ENCODE data around the gene HS6ST1.

The HS6ST1 gene

DNA sequence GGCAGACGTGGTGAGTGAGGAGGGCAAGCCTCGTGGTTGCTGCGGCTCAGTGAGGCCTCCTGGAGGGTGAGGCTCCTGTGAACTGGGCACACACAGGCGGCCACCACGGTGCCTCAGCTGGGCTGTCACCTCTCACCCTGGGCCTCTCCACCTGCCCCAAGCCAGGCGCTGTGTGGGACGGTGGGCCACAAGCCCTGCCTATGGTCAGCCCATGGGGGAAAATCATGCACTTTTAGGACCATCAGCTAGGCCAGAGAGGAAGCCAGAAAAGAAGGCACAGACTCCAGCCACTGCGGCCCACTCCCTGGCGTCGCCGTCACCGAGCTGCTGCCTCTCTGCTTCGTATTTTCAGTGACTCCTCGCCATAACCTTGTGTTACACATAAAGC lies 28.5 kb upstream of the HS6ST1 start:
- Histone ChIP-seq H3K9ac (ENCODE audit: low read length) (no peak overlapping the region), H2BK5ac (ENCODE audit: low read depth, low read length, poor library complexity, severe bottlenecking) (no peak overlapping the region), H2AK5ac (ENCODE audit: low read length, severe bottlenecking) (peak overlapping the region; percentile 69), H3K4me1 (ENCODE audit: control insufficient read depth, insufficient read depth, low read depth, low read length) (peaks cover 16% of the 10 kb centered on the region), H3K4ac (ENCODE audit: low read depth in 1 of 2, low read length in 2 of 2) (no peak overlapping the region), H3K27ac (ENCODE audit: low read length, poor library complexity, severe bottlenecking) (peak overlapping the region; percentile 66), H3K79me1 (replicated peaks; ENCODE audit: low read length, poor library complexity, severe bottlenecking) (no peaks in the 10 kb centered on the region), H2AFZ (ENCODE audit: low read depth, low read length) (no peak overlapping the region), H4K91ac (ENCODE audit: low read length) (no peak overlapping the region), H2BK120ac (ENCODE audit: low read depth, low read length) (no peak overlapping the region), H3K18ac (ENCODE audit: low read depth in 1 of 2, low read length in 2 of 2) (no peak overlapping the region), H3K4me2 (ENCODE audit: low read length, poor library complexity, severe bottlenecking) (no peak overlapping the region), H3K9me3 (ENCODE audit: control insufficient read depth, low read length) (peaks cover 8% of the 10 kb centered on the region), H3K14ac (ENCODE audit: low read length in 2 of 2) (peak overlapping the region in 1 of 2 experiments; percentile 51), H3K23ac (ENCODE audit: low read length in 2 of 2) (no peak overlapping the region), H4K8ac (ENCODE audit: low read length) (no peak overlapping the region), H2BK12ac (ENCODE audit: low read length in 2 of 2) (peak overlapping the region in 1 of 2 experiments; percentile 4), H3K4me3 (ENCODE audit: insufficient read depth in 1 of 2, low read depth in 1 of 2, low read length in 2 of 2) (no peak overlapping the region), H2BK15ac (ENCODE audit: low read depth, poor library complexity, severe bottlenecking) (no peak overlapping the region), H3K36me3 (ENCODE audit: control insufficient read depth in 1 of 2, insufficient read depth in 2 of 2, low read depth in 1 of 2, low read length in 2 of 2) (peaks cover 0 to 2% of the 10 kb centered on the region in 2 experiments), H3K27me3 (ENCODE audit: control insufficient read depth in 1 of 2, insufficient read depth in 1 of 2, low read length in 2 of 2) (no peaks in the 10 kb centered on the region)
- 97% methylated on average over 12 of the region's 14 CpGs for WGBS
- DNase-seq: no peak

DNA sequence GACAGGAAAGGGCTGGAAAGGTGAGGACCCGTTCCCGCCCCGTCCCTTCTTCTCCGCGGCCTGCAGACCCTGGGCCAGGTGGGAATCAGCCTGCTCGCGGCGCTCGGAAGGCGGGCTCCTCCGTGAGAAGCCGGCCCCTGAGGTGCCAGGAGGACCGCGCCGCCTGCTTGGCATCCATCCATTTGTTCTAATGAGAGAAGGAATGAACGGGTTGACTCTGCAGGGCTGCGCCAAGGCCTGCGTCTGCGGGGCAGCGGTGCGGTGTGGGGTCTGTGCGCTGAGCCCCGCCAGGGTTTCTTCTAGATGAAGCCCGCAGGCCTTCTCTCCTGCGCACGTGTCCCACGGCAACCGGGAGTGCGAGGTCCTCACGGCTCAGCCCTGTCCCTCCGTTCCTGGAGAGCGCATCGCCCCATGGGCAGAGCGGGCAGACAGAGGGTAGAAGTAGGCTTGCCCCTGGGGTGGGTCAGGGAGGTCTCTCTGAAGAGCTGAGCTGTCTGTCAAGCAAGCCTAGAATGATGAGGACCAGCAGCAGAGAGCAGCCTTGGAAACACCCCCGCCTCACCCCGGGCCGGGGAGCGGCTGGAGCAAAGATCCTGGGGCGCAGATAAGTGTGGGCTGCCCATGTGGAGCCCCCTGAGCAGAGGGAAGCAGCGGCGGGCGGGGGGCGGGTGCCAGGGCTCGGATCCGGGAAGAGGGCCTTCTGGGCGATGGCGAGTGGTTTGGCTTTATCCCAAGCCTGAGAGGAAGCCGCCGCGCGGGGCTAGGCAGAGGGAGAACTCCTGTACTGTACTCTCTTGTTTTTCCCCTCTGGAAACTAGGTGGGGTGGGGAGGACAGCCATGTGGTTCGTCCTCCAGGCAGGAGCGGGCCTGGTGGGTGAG lies 27.9 kb upstream of the HS6ST1 start:
- H2AK5ac ChIP-seq (ENCODE audit: low read length, severe bottlenecking): peak overlapping the region; percentile 82
- H3K36me3 ChIP-seq (ENCODE audit: control insufficient read depth in 1 of 2, insufficient read depth in 2 of 2, low read depth in 1 of 2, low read length in 2 of 2): peaks cover 0 to 2% of the 10 kb centered on the region in 2 experiments
- no peak overlapping the region for H2BK5ac ChIP-seq (ENCODE audit: low read depth, low read length, poor library complexity, severe bottlenecking)
- WGBS: 97% methylated on average over 46 of the region's 53 CpGs
- peaks cover 2% of the 10 kb centered on the region for H3K9me3 ChIP-seq (ENCODE audit: control insufficient read depth, low read length)
- no peak overlapping the region for H2AFZ ChIP-seq (ENCODE audit: low read depth, low read length)
- H2BK15ac ChIP-seq (ENCODE audit: low read depth, poor library complexity, severe bottlenecking): no peak overlapping the region
- H3K27me3 ChIP-seq (ENCODE audit: control insufficient read depth in 1 of 2, insufficient read depth in 1 of 2, low read length in 2 of 2): no peaks in the 10 kb centered on the region
- H3K4me1 ChIP-seq (ENCODE audit: control insufficient read depth, insufficient read depth, low read depth, low read length): peaks cover 16% of the 10 kb centered on the region
- no peak overlapping the region for H3K4ac ChIP-seq (ENCODE audit: low read depth in 1 of 2, low read length in 2 of 2)
- H3K79me1 ChIP-seq (replicated peaks; ENCODE audit: low read length, poor library complexity, severe bottlenecking): no peaks in the 10 kb centered on the region
- no peak overlapping the region for H4K8ac ChIP-seq (ENCODE audit: low read length)
- H3K18ac ChIP-seq (ENCODE audit: low read depth in 1 of 2, low read length in 2 of 2): no peak overlapping the region
- no peak overlapping the region for H3K9ac ChIP-seq (ENCODE audit: low read length)
- no peak overlapping the region for H3K4me2 ChIP-seq (ENCODE audit: low read length, poor library complexity, severe bottlenecking)
- H2BK12ac ChIP-seq (ENCODE audit: low read length in 2 of 2): peak overlapping the region in 1 of 2 experiments; percentile 4
- no peak overlapping the region for H3K4me3 ChIP-seq (ENCODE audit: insufficient read depth in 1 of 2, low read depth in 1 of 2, low read length in 2 of 2)
- no peak overlapping the region for H3K14ac ChIP-seq (ENCODE audit: low read length in 2 of 2)
- no peak overlapping the region for H2BK120ac ChIP-seq (ENCODE audit: low read depth, low read length)
- H4K91ac ChIP-seq (ENCODE audit: low read length): peak overlapping the region; percentile 18
- no peak for DNase-seq
- no peak overlapping the region for H3K27ac ChIP-seq (ENCODE audit: low read length, poor library complexity, severe bottlenecking)
- no peak overlapping the region for H3K23ac ChIP-seq (ENCODE audit: low read length in 2 of 2)

DNA sequence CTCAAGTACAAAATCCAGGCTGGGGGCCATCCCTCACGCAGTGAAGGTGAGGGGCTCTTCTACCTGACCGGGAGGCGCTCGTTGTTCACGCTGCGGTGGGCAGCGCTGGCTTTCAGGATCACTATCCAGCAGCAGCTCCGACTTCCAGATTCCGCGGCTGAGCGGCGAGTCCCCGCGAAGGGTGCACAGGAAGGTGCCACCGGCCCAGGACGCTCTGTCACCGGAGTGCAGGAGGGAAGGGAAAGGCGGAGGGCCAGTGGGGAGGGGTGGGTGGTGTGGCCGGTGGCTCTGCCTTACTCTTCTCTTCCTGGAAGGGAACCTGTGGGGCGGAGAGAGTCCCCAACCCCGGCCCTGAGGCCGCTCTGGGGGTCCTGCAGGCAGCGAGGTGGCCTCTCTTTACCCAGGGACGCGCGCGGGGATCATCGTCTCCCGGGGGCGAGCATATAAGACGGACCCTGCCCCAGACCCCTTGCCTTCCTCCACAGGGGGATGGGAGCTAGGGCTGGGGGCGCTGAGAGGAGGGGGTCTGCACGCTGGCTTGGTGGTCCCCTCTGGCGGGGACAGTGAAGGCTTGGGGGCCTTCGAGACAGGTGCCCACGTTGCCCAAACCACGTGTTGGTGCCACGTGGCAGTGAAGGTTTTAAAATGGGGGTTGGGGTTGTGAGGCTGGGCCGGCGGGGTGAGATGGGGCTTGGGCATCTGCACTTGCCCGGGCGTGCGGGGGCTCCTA lies 26.9 kb upstream of the HS6ST1 start:
- H3K9ac ChIP-seq (ENCODE audit: low read length): no peak overlapping the region
- WGBS: 96% methylated on average over 34 of the region's 43 CpGs
- no peak for DNase-seq

DNA sequence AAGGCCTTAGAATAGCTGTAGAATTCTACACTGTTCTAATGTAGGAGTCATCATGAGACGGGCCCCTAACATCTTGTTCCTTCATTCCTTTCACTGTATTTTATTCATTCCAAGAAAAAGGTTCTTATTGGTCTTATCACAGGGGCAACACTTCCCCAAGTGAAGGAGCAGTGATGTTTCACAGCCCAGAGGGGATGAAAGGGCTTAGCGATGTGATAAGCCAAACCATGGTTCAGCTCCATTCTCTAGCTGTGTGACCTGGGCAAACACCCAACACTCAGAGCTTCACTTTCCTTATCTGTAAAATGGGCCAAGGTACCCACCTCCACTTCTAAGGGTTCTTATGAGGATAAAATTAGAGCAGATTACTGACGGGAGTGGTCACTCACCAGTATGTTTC lies 25.4 kb upstream of the HS6ST1 start:
- no peak overlapping the region for H2AFZ ChIP-seq (ENCODE audit: low read depth, low read length)
- no peak overlapping the region for H4K91ac ChIP-seq (ENCODE audit: low read length)
- no peak overlapping the region for H2BK15ac ChIP-seq (ENCODE audit: low read depth, poor library complexity, severe bottlenecking)
- 100% methylated on average over 3 of the region's 3 CpGs for WGBS
- H2BK120ac ChIP-seq (ENCODE audit: low read depth, low read length): no peak overlapping the region
- no peak overlapping the region for H4K8ac ChIP-seq (ENCODE audit: low read length)
- H3K4me2 ChIP-seq (ENCODE audit: low read length, poor library complexity, severe bottlenecking): no peak overlapping the region
- H3K18ac ChIP-seq (ENCODE audit: low read depth in 1 of 2, low read length in 2 of 2): no peak overlapping the region
- H3K79me1 ChIP-seq (replicated peaks; ENCODE audit: low read length, poor library complexity, severe bottlenecking): no peaks in the 10 kb centered on the region
- H2AK5ac ChIP-seq (ENCODE audit: low read length, severe bottlenecking): no peak overlapping the region
- no peak overlapping the region for H2BK12ac ChIP-seq (ENCODE audit: low read length in 2 of 2)
- peaks cover 0 to 2% of the 10 kb centered on the region in 2 experiments for H3K36me3 ChIP-seq (ENCODE audit: control insufficient read depth in 1 of 2, insufficient read depth in 2 of 2, low read depth in 1 of 2, low read length in 2 of 2)
- H3K27ac ChIP-seq (ENCODE audit: low read length, poor library complexity, severe bottlenecking): no peak overlapping the region
- H3K9me3 ChIP-seq (ENCODE audit: control insufficient read depth, low read length): no peaks in the 10 kb centered on the region
- H3K27me3 ChIP-seq (ENCODE audit: control insufficient read depth in 1 of 2, insufficient read depth in 1 of 2, low read length in 2 of 2): no peaks in the 10 kb centered on the region
- no peak overlapping the region for H2BK5ac ChIP-seq (ENCODE audit: low read depth, low read length, poor library complexity, severe bottlenecking)
- H3K14ac ChIP-seq (ENCODE audit: low read length in 2 of 2): no peak overlapping the region
- no peak overlapping the region for H3K4ac ChIP-seq (ENCODE audit: low read depth in 1 of 2, low read length in 2 of 2)
- H3K23ac ChIP-seq (ENCODE audit: low read length in 2 of 2): no peak overlapping the region
- DNase-seq: no peak
- H3K9ac ChIP-seq (ENCODE audit: low read length): no peak overlapping the region
- H3K4me3 ChIP-seq (ENCODE audit: insufficient read depth in 1 of 2, low read depth in 1 of 2, low read length in 2 of 2): no peak overlapping the region
- H3K4me1 ChIP-seq (ENCODE audit: control insufficient read depth, insufficient read depth, low read depth, low read length): peaks cover 16% of the 10 kb centered on the region

More for the DNA sequence above, 26.9 kb upstream of the HS6ST1 start:
- peak overlapping the region in 1 of 2 experiments; percentile 7 for H3K4me3 ChIP-seq (ENCODE audit: insufficient read depth in 1 of 2, low read depth in 1 of 2, low read length in 2 of 2)
- no peaks in the 10 kb centered on the region for H3K9me3 ChIP-seq (ENCODE audit: control insufficient read depth, low read length)
- H4K8ac ChIP-seq (ENCODE audit: low read length): no peak overlapping the region
- peak overlapping the region; percentile 56 for H4K91ac ChIP-seq (ENCODE audit: low read length)
- H2BK12ac ChIP-seq (ENCODE audit: low read length in 2 of 2): no peak overlapping the region
- H3K79me1 ChIP-seq (replicated peaks; ENCODE audit: low read length, poor library complexity, severe bottlenecking): no peaks in the 10 kb centered on the region
- H3K4ac ChIP-seq (ENCODE audit: low read depth in 1 of 2, low read length in 2 of 2): no peak overlapping the region
- H3K18ac ChIP-seq (ENCODE audit: low read depth in 1 of 2, low read length in 2 of 2): no peak overlapping the region
- H2BK5ac ChIP-seq (ENCODE audit: low read depth, low read length, poor library complexity, severe bottlenecking): peak overlapping the region; percentile 22
- peak overlapping the region; percentile 12 for H2BK15ac ChIP-seq (ENCODE audit: low read depth, poor library complexity, severe bottlenecking)
- no peak overlapping the region for H2AK5ac ChIP-seq (ENCODE audit: low read length, severe bottlenecking)
- no peak overlapping the region for H2BK120ac ChIP-seq (ENCODE audit: low read depth, low read length)
- H3K23ac ChIP-seq (ENCODE audit: low read length in 2 of 2): no peak overlapping the region
- peaks cover 16% of the 10 kb centered on the region for H3K4me1 ChIP-seq (ENCODE audit: control insufficient read depth, insufficient read depth, low read depth, low read length)
- no peaks in the 10 kb centered on the region for H3K27me3 ChIP-seq (ENCODE audit: control insufficient read depth in 1 of 2, insufficient read depth in 1 of 2, low read length in 2 of 2)
- H3K14ac ChIP-seq (ENCODE audit: low read length in 2 of 2): no peak overlapping the region
- peaks cover 0 to 2% of the 10 kb centered on the region in 2 experiments for H3K36me3 ChIP-seq (ENCODE audit: control insufficient read depth in 1 of 2, insufficient read depth in 2 of 2, low read depth in 1 of 2, low read length in 2 of 2)
- H3K27ac ChIP-seq (ENCODE audit: low read length, poor library complexity, severe bottlenecking): no peak overlapping the region
- H2AFZ ChIP-seq (ENCODE audit: low read depth, low read length): no peak overlapping the region
- H3K4me2 ChIP-seq (ENCODE audit: low read length, poor library complexity, severe bottlenecking): no peak overlapping the region
